GM21825 (cell line): ENCODE measurements around the gene ANGPT4.

Source experiments
- ATAC-seq: cut with Tn5 transposase; IDR thresholded peaks from one replicate; pipeline ENCODE4 v1.9.1; 2021; ENCODE audit warnings: mild to moderate bottlenecking, moderate library complexity; ENCODE audit not compliant: unreplicated experiment

ANGPT4 gene

DNA sequence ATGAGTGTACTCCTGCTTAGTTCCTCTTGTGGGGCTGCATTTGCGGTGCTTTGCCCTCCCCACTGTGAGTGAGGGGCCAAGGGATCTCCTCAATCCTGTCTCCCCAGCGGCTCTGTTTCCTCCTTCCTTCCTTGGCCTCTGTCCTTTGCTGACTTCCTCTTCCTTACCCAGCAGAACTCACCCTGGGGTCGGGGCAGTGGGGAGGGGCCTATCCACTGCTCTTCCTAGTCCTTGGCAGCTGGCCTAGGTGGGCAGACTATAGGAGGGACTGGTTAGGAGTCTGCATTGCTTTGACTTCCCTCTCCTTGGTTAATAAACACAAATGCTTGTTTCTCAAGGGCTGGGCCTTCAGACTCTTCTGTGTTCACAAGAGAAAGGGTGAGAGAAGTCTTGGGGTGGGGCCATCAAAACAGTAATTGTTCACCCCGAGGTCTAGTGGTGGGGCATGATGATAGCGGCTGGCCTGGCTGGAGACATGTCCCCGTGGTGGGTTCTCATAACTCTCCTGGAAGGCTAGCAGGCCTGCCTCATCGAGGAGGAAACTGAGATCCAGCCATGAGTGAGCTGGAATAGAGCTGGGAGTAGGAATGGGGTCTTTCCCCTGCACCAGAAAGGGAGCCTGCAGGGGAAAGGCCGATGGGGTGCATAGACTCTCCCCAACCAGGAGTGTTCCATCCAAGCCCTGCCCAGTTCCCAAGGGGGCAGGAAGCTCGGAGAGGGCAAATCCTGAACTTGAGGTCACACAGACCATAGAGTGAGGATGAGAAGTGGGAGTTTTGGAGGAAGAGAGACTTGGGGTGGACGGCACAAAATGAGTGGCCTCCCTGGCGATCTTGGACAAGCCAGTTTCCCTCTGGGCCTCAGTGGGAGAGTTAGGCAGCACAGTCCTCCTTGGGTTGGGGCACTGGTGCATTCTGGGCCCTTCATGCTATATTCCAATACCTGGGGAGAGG, 69.9 kb downstream of the ANGPT4 start:
- no peak for ATAC-seq

DNA sequence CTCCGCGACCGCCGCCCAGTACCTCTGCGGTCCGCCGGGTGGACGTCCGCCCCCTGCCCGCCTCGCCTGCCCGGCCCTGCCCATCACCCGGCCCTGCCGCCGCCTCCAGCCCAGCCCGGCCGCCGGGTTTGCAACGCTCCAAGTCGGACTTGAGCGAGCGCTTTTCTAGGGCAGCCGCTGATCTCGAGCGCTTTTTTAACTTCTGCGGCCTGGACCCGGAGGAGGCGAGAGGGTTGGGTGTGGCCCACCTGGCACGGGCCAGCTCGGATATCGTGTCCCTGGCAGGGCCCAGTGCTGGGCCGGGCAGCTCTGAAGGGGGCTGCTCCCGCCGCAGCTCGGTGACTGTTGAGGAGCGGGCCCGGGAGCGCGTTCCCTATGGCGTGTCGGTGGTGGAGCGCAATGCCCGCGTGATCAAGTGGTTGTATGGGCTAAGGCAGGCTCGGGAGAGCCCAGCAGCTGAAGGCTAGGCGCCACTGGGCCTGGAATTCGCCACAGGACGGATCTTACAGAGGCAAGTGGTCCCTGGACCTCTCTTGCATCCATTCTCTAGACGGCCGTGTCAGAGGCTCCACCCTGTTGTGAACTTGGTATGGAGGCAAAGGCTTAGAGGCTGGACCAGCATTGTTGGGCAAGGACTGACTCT, 70.8 kb downstream of the ANGPT4 start:
- ATAC-seq, result no peak

DNA sequence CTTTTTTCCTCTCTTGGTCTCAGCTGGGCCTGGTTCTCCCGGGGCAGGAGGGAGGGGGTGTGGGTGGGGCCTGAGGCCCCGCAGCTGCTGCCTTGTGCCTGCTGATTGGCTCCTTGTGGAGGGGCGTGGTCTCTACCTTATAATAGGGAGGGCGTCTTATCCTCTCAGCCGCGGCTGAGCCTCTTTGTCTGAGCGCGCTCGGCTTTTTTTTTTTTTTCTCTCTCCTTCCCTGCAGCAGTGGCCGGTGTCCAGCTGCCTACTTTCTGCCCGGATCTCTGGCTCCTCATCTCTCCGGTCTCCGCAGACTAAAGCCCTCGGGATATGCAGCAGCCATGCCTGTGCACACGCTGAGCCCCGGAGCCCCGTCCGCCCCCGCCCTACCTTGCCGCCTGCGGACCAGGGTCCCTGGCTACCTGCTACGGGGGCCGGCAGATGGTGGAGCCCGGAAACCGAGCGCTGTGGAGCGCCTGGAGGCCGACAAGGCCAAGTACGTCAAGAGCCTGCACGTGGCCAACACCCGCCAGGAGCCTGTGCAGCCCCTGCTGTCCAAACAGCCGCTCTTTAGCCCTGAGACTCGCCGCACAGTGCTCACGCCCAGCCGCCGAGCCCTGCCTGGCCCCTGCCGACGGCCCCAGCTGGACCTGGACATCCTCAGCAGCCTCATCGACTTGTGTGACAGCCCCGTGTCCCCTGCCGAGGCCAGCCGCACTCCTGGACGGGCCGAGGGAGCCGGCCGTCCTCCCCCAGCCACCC, 71.5 kb downstream of the ANGPT4 start:
- peak; percentile 90 for ATAC-seq

DNA sequence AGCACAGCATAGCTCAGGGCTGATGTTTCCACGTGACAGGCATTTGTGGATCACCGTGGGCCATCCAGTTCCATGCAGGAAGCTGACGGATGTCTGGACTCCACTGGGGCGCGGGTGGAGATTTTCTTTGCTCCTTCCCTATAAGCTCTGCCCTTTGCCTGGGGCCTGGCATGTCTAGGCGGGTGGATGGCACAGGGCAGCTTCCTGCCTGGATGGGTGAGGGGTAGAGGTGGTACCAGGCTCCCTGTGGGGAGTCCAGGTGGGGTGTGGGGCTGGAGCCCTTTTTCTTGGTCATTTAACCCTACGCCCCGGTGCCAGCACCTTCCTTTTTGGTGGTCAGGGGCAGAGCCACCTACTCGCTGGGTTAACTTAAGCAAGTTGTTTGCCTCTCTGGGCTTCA, 72.2 kb downstream of the ANGPT4 start:
- no peak for ATAC-seq

DNA sequence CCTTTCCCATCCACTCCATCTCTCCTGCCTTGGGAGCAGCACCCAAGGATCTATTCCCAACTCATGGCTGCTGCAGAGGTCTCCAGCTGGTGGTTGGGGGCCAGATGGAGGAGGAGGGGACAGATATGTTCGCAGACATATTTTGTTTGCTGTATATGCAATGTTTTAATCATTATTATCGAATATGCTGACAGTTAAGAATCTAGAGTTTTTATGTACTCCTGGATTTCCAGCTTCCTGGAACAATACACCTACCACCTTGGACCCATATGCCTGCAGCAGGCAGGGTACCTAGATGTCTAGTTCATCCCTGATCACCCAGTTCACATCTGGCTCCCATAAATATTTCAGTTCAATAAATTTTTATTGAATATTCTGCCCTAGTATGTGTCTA, 73.6 kb downstream of the ANGPT4 start:
- ATAC-seq, result no peak

DNA sequence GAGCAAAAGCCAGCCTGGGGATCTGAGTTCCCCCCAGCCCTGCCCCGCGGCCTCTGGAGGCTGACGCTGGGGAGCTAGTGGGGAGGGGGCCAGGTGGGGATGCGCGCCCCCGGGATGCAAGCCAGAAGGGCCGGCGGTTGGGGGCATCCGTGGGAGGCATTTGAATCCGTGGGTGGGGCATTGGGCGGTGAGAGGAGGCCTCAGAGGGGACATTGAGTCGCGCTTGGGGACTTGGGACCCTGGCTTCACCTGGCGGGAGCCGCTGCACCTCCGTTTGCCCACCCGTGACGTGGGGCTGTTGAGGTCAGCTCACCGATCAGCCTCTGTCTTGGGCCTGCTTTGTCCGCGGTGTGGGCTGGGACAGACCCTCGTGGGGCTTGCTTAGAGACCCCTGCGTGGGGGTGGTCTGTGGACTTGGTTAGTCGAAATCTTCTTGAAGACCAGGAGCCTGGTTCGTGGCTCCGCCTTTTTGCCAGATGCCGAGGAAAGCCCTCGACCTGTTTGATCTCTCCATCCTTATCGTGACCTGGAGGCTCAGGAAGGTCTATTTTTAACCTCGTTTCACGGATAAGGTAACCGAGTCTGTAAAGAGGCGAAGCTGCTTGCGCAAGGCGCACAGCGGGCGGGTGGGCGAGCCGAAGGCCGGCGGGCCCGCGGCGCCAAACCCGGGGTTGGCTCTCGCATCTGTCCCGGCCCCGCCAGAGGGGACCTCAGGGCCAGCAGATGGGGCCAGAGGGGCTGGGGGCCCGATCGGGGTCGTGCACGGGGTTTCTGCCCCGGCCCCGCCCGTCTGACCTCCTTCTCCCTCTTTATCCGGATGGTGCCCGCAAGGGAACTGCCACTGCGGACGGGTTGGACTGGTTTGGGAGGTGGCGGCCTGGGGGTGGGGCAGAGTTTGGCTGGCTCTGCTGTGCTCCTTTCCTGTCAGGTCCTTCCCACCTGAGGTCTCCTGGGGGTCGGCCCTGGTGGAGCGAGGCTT, 74.3 kb downstream of the ANGPT4 start:
- ATAC-seq, result no peak

DNA sequence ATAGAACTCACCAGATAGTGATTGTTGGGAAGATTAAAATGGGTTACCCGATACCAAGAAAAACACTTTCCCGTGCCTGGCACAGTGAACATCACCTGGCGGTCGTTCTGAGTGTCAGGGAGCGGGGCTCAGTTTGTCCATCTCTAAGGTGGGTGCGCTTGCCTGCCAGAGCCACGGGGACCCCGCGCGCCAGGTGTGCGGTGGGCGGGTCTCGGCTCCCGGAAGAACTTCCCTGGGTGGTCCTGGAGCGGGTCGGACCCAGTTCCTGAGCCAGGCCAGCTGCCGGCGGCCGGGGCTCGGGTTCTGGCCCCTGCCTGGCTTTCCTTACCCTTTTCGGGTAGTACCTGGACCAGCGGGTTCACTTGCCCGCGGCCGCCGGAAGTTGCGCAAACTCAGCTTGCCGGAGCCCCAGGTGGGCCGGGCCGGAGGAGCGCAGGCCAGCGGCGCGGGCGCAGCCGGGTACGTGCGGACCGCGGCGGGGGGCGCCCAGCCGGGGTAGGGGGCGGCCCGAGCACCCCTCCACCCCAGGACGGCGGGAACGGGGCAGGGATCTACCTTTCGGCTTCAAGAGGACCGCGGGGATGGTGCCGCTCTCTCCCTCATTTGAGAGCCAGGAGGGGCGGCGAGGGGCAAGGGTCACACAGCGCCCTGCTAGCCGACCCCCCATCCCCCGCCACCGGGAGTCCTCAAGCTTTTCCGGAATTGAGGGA, 75.1 kb downstream of the ANGPT4 start:
- ATAC-seq, result no peak

DNA sequence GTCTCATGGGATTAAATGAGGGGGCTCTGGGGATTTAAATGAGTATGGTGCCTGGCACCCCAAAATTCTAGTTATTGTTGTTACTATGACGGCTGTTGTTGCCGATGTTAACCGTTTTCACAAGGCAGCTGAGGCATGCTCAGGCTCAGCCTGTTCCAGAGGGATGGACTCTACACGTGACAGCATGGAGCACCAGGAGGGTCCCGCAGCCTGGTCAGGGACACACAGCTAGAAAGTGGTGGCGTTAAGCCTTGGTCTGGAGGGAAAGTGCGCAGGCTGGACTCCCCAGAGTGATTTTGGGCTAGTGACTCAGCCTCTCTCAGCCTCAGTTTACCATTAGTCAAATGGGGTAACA, 75.7 kb downstream of the ANGPT4 start:
- ATAC-seq, result no peak

DNA sequence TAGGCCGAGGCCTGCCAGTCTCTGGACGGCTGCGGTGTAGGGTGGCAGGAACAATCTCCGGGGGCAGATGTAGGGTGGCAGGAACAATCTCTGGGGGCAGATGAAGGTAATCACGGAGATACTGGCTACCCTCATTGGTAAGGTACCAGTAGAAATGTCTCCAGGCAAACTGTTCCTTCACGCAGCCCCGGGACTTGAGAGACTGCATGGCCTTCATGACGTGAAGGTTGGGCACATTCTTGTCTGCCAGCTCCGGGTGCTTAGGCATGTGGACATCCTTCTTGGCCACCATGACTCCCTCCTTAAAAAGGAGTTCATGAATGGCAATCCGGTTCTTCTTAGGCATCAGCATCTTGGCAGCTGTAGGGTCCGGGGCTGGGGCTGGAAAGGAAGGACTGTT, 76.5 kb downstream of the ANGPT4 start:
- ATAC-seq, result no peak

DNA sequence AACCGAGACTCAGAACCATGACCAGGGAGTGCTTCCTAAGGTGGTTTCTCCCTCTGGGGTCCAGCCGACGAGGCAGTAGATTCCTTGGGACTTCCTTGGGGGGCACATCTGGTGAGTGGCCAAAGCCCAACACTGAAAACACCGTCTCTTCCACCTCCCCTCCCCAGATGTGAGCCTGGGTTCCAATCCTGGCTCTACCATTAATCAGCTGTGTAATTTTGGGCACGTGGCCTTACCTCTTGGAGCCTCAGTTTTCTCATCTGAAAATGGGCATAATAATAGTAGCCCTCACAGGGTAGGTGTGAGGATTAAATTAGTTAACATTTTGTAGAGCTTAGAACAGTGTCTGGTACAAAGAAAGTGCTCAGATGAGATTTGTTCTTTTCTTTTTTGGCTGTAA, 77.1 kb downstream of the ANGPT4 start:
- ATAC-seq, result no peak

DNA sequence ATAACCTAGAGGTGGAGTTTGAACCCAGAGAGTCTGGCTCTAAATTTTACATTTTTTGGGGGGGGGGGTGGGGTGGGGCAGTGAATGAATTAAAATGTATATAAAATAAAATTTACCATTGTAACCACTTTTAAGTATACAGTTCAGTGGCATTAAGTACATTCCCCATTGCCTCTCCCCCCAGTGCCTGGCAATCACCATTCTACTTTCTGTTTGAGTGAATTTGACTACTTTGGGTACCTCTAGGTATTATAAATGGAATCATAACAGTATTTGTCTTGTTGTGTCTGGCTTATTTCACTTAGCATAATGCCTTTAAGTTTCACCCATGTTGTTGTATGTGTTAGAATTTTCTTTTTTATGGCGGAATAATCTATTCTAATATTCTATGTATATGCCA, 79.9 kb downstream of the ANGPT4 start:
- ATAC-seq, result no peak

DNA sequence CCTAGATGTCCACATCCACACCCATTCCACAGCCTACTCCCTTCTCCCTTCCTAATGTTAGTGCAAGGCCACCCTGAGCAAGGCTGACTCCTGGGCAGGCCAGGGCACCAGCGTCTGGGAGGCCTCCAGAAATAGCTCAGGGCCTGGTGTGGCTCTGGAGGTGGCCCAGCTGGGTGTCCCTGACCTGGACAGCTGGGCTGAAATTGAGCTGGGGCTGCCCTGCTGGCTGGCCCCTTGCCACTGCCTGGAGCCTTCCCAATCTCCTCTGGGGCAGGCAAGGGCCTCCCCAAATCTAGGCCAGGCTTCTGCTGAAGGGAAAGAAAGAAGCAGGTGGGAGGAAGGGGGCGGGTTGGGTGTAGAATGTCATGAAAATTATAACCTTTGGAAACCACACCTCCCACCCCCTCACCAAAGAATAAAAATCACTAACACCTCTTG, 80.5 kb downstream of the ANGPT4 start:
- ATAC-seq, result no peak

DNA sequence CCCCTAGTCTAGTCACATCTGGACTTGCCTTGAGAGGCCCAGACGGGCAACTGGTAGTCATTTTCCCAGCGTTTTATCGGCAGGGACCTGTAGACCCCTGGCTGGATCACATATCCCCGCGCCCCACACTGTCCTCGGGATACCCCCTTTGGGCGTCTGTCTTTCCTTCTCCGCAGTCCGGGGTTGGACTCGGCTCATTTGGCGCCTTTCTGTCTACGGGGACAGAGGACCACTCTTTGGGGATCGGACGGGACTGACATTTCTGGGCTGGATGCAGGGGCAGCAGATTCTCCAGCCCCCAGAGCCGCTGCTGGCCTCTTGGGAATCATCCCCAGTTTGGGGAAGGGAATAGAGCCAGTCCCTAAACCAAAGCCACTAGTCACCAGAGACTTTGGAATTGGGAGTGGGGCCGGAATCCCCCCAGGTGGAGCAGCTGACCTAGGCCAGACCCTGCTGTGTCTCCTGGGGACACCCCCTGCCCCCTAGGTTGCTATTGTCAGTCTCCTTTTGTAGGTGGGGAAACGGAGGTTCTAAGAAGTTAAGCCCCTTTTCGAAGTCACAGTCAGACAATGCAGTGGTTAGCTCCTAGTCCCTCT, 81.9 kb downstream of the ANGPT4 start:
- peak; percentile 5 for ATAC-seq

DNA sequence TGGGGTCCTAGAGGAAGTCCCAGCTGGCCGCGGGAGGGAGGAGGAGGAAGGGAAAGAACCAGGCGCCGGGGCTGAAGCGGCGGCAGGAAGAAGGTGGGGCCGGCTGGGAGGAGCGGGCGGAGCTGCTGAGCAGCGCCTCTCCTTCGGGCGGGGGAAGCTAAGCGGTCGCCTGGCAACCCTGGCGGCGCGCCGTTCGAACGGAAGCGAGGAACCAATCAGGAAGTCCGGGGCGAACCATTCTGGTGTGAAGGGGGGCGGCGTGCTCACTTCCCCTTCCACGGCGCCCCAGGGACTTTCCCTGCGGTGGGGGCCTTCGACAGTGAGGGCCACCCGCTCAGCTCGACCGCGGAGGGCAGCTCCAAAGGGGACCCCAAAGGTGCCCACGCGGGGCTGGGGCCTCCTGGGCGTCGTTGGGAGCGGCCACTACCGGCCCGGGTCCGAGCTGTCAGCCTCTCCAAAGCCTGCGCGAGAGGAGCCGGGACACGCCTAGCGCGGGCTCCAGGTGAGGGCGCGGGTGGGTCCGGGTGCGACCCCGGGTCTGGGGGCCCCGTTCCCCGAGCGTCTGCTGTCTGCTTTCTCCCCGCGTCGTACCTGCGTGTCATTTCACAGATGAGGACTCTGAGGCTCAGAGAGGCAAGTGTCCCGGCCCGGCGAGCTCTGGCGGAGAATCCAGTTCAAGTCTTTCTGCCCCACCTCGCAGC, 82.5 kb downstream of the ANGPT4 start, which contains the start of gene FAM110A:
TSS of gene FAM110A (plus strand) at position 266 of the 701 bp plus-strand sequence. CDS start 11,090 bp downstream, outside the sequence.
- peak; percentile 94 for ATAC-seq

DNA sequence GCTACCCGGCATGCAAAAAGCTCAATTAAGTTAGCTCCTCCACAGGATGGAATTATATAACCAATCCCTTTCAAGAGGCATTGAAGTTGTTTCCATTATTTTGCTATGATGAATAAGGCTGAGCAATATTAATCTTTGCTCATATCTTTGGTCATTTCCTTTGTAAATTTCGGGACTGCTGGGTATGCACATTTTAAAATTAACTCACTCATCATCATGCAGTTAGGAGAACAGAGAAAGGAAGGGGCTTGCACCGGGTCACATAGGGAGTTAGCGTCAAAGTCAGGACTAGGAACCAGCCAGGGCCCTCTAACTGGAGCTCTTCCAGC, 83.0 kb downstream of the ANGPT4 start:
- no peak for ATAC-seq

DNA sequence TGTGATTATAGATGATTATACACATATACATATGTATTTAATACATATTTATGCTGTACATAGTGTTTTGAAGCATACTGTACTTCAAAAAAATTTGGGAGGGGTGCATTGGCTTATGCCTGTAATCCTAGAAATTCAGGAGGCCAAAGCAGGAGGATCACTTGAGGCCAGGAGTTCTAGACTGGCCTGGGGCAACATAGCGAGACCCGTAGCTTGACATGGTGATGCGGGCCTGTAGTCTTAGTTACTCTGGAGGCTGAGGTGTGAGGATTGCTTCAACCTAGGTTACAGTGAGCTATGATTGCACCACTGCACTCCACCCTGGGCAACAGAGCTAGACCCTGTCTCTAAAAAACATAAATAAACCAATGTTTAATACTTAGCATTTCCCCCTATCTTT, 84.2 kb downstream of the ANGPT4 start:
- no peak for ATAC-seq

DNA sequence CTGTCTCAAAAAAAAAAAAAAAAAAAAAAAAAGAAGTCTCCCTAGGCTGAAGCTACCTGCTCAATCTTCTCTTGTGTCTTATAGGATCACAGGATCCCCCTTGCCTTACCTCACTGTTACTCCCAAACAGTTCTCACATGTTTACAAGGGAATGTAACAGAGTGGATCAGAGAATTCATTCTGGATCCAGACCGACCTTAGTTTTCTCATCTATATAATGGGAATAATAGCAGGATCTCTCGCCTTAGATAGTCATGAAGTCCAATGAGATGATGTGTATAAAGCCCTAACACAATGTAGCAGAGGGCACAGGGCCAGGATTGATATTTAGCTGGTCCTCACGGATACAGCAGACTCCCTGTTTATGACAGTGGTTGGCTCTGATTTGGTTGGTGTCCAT, 84.9 kb downstream of the ANGPT4 start:
- ATAC-seq, result no peak

DNA sequence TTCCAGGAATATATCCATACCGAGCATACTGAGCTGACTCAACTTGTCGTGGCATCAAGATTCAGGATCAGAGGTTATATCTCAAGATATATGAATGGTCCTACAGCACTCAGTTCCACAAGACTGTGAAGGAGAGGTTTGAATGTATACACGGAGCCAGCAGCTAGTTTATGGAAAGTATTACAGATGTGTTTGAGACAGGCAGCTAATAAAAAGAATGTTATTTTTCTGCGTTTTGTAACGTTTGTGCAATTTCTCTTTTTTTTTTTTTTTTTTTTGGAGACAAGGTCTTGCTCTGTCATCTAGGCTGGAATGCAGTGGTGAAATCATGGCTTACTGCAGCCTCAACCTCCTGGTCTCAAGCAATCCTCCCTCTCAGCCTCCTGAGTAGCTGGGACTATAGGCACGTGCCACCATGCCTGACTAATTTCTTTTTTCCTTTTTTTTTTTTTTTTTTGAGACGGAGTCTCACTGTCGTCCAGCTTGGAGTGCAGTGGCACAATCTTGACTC, 86.1 kb downstream of the ANGPT4 start:
- ATAC-seq, result no peak

DNA sequence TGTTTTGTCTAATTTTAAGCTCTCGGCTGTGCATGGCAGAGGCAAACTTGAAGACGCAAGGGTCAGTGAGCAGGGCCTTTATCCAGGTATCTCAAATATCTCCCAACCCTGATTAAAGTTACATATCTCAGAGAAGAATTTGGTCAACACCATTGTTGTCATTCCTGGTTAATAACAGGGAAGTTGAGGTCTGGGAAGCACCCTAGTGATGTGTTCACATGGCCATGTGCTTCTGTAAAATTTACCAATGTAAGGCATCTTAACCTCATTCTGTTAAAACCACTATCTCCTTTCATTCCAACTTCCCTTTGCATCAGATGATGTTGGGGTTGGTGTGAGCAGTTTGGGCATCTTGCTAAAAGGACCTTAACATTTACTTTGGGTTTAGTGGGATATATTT, 86.6 kb downstream of the ANGPT4 start:
- no peak for ATAC-seq
